ENCODE data around the gene LRCOL1. TPM values are rescaled to one million over a fixed set of nuclear protein-coding genes. Genes with fewer than 3 reads are reported as not detected.
A peak's percentile ranks its signal among the peaks of the same experiment; 100 is the strongest.
"Not testable (repeated sequence)": the region's sequence is repeated elsewhere in the genome, so short reads cannot be mapped to it uniquely, and the experiment has no call there.

LRCOL1 gene
- total RNA-seq, 2 experiments from 2014 or later: not detected

DNA sequence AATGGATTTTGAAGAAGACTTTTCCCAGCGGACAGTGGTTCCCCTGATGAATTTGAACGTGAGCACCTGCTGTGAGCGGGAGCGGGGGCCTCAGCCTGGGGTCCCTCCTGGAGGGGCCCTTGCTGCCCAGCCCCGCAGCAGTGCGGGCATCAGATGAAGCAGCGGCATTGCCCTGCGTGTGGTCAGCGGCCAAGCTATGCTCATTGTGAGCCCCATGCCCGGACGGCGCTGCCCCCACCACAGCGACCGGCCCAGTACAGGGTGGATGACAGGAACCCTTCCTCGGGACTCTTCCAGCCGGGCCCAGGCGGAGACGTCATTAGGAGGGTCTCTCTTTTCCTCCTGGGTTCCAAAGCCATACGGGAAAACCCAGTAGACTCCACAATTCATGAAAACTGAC lies 3.5 kb downstream of the LRCOL1 start:
- no peak overlapping the region for H3K27ac Mint-ChIP-seq
- peaks cover 72% of the 10 kb centered on the region for H3K27me3 Mint-ChIP-seq
- peaks cover 6% of the 10 kb centered on the region for H3K4me1 Mint-ChIP-seq
- CTCF ChIA-PET: no interaction called here
- no peaks in the 10 kb centered on the region for H3K9me3 Mint-ChIP-seq (ENCODE audit: low read depth)
- H3K36me3 Mint-ChIP-seq: peaks cover 2% of the 10 kb centered on the region
- no peak for DNase-seq
- ATAC-seq: no peak
- no peak overlapping the region for H3K4me3 Mint-ChIP-seq

DNA sequence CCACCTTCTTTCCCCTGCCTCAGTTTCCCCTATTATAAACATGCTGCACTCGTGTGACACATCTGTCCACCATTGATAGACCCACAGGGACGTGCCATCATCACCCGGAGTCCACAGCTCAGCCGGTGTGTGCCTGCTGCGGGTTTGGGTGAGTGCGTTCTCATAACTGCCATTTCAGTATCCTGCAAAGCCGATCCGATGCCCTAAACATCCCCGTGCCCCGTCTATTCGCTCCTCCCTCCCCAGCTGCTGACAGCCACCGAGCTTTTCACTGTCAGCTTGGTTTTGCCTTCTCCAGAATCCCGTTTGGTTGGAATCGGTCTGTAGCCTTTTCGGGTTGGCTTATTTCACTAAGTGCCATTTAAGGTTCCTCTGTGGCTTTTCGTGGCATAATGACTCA lies 3.9 kb downstream of the LRCOL1 start:
- Mint-ChIP-seq H3K4me3 (no peak overlapping the region), H3K36me3 (peaks cover 2% of the 10 kb centered on the region), H3K9me3 (ENCODE audit: low read depth) (no peaks in the 10 kb centered on the region), H3K27me3 (peaks cover 72% of the 10 kb centered on the region), H3K4me1 (peaks cover 6% of the 10 kb centered on the region), H3K27ac (no peak overlapping the region)
- CTCF ChIA-PET: no interaction called here
- no peak for DNase-seq
- no peak for ATAC-seq

DNA sequence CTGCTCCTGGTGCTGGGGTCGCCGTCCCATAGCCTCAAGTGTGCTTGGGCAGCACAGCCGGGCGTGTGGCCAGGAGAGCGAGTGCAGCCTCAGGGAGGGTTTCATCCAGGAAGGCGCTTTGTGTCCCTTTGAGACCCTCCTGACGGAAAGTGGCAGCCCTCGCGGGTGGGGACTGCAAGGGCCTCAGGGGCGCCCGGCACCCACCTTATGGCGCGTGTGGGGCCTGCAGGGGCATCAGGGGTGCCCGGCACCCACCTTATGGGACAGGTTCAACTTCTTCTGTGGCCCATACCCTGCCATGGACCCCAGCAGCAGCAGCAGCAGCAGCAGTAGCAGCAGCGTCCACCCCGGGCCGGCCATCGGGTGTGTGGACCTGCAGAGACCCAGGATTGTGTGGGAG lies 4.5 kb downstream of the LRCOL1 start:
- peaks cover 8% of the 10 kb centered on the region for H3K4me1 Mint-ChIP-seq
- no peaks in the 10 kb centered on the region for H3K36me3 Mint-ChIP-seq
- ATAC-seq (no peak), DNase-seq (no peak)
- H3K27ac Mint-ChIP-seq: no peak overlapping the region
- no peak overlapping the region for H3K4me3 Mint-ChIP-seq
- no peaks in the 10 kb centered on the region for H3K9me3 Mint-ChIP-seq (ENCODE audit: low read depth)
- peaks cover 72% of the 10 kb centered on the region for H3K27me3 Mint-ChIP-seq
- CTCF ChIA-PET: no interaction called here

DNA sequence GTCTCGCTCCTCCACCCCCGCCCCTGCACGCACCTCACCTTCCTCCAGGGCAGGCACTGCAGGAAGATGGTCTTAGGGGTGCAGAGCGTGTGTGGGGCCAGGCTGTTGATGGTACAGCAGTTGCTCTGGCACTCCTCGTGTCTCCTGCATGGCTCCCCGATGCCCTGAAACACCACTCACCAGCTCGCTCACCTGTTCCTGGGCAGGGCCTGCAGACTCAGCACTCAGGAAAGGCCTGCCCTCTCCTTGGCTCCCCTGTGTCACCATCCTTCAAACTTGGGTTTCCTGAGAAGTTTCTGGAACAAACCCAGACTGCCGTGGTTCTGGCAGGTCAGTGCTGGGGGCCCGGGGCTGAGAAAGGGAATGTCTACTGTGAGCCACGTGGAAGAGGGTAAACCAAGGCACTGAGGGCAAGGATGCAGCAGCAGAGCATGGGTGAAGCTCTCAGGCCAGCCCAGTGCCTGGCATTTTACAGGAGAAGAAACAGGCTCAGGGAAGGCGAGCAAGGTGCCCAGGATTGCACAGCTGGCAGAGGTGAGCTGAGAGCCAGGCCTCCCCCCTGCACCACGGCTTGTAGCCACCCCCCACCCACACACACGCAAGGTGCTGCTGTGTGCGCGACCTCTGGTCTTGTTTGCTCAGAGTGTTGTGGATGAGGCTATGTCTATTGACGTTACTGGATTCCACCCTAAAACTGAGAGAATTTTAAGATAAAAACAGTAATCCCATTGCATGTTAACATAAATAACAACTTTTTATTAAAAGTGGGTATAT lies 5.5 kb downstream of the LRCOL1 start:
- peaks cover 73% of the 10 kb centered on the region for H3K27me3 Mint-ChIP-seq

DNA sequence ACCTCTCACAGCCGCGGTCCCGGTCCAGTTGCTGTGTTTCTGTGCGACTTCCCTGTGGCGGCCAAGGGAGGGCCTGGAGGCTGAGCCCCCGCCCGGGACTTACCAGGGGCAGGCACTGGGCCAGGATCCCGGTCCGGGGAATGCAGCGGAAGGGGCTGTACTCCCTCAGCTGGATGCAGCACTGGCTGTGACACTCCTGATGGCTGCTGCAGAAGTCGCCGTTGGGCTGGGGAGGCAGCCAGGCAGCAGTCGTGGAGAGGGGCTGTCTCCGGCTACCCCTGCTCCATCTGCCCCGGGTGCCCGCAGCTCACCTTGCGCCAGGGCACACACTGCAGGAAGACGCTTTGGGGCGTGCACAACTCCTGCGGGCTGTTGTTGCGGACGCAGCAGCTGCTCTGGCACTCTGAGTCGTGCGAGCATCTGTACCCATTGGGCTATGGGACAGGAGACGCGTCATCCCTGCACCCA lies 6.2 kb downstream of the LRCOL1 start:
- no peak overlapping the region for H3K4me3 Mint-ChIP-seq
- no peaks in the 10 kb centered on the region for H3K9me3 Mint-ChIP-seq (ENCODE audit: low read depth)
- DNase-seq (no peak), ATAC-seq (no peak)
- H3K4me1 Mint-ChIP-seq: peaks cover 9% of the 10 kb centered on the region
- CTCF ChIA-PET: interaction anchor here (0.8 to 1.9 kb wide), 2 partner anchors 10 to 12 kb away, joined by 3 to 7 read pairs; no protein-coding TSS in a partner anchor
- H3K36me3 Mint-ChIP-seq: no peaks in the 10 kb centered on the region
- H3K27ac Mint-ChIP-seq: no peak overlapping the region
- peaks cover 75% of the 10 kb centered on the region for H3K27me3 Mint-ChIP-seq

More for the DNA sequence above, 5.5 kb downstream of the LRCOL1 start:
- no peaks in the 10 kb centered on the region for H3K36me3 Mint-ChIP-seq
- no peak overlapping the region for H3K27ac Mint-ChIP-seq
- ATAC-seq (no peak), DNase-seq (no peak)
- no peak overlapping the region for H3K4me3 Mint-ChIP-seq
- peaks cover 9% of the 10 kb centered on the region for H3K4me1 Mint-ChIP-seq
- no peaks in the 10 kb centered on the region for H3K9me3 Mint-ChIP-seq (ENCODE audit: low read depth)
- CTCF ChIA-PET: interaction anchor here (0.7 to 1.9 kb wide), 3 partner anchors 8 to 11 kb away, joined by 3 to 7 read pairs (median 3); no protein-coding TSS in a partner anchor

DNA sequence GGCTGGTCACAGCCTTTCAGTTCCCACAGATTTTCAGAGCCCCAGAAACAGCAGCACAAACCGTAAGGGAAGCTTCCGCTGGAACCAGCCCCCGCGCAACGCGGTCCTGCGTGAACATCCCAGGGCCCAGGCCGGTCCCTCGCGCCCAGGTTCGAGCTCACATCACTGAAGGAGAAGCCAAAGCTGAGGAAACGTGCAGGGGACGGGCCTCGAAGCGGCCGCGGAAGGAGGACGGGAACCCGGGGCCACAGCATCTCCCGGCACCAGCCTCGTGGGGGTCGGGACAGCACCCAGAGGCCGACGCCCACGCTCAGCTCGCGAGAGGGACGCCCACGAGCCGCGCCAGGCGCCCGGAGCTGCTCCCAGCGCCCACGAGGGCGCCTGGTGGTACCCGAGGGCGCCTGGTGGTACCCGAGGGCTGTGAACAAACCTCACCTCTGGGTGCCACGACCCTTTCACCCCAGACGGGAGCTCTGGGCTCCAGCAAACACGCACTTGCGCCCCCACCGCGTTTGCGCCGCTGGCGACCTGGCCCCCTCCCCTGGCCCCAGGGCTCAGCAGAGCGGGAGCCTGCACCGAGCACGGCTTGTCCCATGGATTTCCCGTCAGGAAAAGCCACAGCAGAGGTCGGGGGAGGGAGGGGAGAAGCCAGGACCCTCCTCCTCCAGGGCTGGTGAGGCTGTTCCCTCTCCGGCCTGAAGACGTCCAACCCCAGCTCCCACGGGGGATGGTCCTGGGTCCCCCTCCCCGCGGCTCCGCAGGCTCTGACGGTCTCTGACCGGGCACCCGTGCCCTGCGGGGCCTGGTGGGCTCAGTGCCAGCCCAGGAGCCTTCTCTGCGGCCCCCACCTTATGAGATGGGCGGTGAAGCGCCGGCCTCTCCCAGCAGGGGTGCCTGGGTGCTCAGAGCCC lies 6.9 kb downstream of the LRCOL1 start:
- H3K9me3 Mint-ChIP-seq (ENCODE audit: low read depth): no peaks in the 10 kb centered on the region
- CTCF ChIA-PET: interaction anchor here (0.8 to 1.9 kb wide), 2 partner anchors 11 to 13 kb away, joined by 3 to 7 read pairs; no protein-coding TSS in a partner anchor
- DNase-seq (no peak), ATAC-seq (no peak)
- no peaks in the 10 kb centered on the region for H3K36me3 Mint-ChIP-seq
- H3K27me3 Mint-ChIP-seq: peaks cover 74% of the 10 kb centered on the region
- H3K27ac Mint-ChIP-seq: no peak overlapping the region
- H3K4me3 Mint-ChIP-seq: no peak overlapping the region
- peaks cover 13% of the 10 kb centered on the region for H3K4me1 Mint-ChIP-seq

DNA sequence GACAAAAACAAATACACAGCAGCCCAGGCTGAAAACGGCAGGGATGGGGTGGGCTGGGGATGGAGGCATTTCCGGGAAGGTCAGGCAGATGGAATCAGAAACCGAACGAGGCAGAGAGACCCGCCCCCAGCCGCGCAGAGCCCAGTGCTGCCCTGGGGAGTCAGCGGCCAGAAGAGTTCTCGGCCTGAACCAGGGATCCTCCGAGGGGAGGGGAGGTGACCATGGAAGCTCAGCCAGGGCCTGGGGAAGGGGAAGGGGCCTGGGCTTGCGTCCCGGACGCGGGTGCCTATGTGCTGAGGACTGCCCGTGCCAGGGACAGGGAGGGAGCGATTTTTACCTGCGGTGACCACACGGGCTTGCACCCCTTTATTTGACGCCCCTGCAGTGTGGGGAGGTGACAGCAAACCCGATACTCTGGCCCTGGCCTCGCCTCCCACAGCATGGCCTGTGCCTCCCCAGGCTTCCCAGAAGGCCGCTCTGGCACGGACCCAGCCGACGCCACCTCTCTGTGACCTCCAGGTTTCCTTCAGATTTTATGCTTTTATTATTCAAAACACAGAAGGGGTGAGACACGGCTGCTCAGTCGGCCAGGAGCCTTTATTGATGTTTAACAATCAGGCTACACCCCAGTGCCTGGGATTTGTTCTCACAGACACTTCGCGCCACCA lies 7.7 kb downstream of the LRCOL1 start:
- CTCF ChIA-PET: interaction anchor here (1.9 kb wide), 1 partner anchor 12 kb away, joined by 7 read pairs; no protein-coding TSS in a partner anchor

DNA sequence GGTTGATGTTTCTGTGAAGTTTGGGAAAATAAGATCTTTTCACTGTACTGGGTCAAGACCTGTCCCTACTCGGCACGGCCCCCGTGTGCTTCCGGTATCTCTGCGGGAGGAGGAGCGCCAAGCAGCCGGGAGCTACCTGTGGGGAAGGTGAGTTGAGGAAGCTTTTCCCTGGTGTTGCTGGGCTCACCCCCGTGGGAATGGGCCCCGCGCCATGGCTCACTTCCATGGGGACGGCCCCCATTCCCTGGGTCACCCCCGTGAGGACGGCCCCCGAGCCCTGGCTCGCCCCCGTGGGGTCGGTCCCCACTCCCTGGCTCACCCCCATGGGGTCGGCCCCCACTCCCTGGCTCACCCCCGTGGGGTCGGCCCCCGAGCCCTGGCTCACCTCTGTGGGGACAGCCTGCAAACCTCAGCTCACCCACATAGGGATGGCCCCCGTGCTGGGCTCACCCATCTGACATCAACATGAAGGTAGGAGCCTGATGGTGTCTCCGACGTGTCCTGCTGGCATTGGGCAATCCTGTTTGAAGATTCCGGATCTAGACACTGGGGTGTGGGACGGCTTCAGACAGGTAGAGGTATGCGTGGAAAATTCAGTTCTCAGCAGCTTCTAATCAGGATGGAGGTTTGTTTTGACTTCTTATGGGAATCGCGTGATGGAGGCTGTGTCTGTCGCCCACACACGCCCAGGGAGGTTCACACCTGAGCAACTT lies 9.1 kb downstream of the LRCOL1 start:
- H3K36me3 Mint-ChIP-seq: no peaks in the 10 kb centered on the region
- DNase-seq (no peak), ATAC-seq (no peak)
- peaks cover 16% of the 10 kb centered on the region for H3K4me1 Mint-ChIP-seq
- H3K27me3 Mint-ChIP-seq: peaks cover 63% of the 10 kb centered on the region
- CTCF ChIA-PET: interaction anchor here (1.2 to 1.5 kb wide), 3 partner anchors 12 to 37 kb away, joined by 3 to 5 read pairs (median 4); no protein-coding TSS in a partner anchor
- no peak overlapping the region for H3K27ac Mint-ChIP-seq
- no peaks in the 10 kb centered on the region for H3K9me3 Mint-ChIP-seq (ENCODE audit: low read depth)
- H3K4me3 Mint-ChIP-seq: peak overlapping the region; percentile 64

More for the DNA sequence above, 7.7 kb downstream of the LRCOL1 start:
- Mint-ChIP-seq H3K4me3 (no peak overlapping the region), H3K4me1 (peaks cover 14% of the 10 kb centered on the region), H3K9me3 (ENCODE audit: low read depth) (no peaks in the 10 kb centered on the region), H3K27me3 (peaks cover 70% of the 10 kb centered on the region), H3K36me3 (no peaks in the 10 kb centered on the region), H3K27ac (no peak overlapping the region)
- no peak for DNase-seq
- ATAC-seq: no peak

DNA sequence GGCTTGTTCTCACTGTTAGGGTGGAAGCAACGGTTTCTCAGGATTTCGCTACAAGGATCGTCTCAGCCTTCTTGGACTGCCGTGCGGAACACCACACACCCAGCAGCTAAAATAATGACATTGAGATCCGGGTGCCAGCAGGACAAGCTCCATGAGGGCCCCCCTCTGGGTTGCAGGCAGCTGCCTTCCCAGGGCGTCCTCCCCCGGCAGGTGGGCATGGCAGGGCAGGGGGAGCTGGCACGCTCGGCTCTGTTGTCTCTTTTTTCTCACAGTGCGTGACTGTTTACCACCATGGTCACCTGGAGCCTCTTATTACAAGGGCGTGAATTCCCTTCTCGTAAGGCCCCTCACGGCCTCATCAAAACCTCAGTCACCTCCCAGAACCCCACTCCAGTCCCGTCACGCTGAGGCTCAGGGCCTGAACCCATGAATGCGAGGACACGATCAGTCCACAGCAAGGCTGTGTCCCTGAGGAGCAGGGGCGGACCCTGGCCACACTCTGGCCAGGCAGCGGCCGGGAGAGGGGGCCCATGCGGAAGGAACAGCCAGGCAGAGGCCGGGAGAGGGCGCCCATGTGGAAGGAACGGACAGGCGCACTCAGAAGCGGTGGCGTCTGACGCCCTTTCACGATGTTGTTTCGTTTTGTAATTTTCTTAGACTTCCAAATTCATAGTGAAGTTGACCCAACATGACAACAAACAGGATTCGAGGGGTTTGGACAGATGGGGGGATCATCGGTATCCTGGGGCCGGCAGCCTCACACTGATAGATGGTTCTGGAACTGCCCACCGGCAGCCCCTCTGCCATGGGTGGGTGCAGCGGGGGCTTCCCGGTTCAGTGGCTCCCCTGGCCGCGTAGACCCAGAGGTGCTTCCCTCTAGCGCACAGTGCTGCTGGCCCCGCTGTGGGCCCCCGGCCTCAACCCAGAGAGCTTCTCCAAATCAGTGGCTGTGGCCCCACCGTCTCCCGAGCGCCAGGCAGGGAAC lies 10.0 kb downstream of the LRCOL1 start:
- CTCF ChIA-PET: interaction anchor here (0.8 to 1.5 kb wide), 5 partner anchors 9 to 41 kb away, joined by 3 to 10 read pairs (median 4); partner anchors contain the start of gene LRCOL1
- ATAC-seq: peak; percentile 74
- H3K27me3 Mint-ChIP-seq: peaks cover 68% of the 10 kb centered on the region
- DNase-seq: peak; percentile 57
- peak overlapping the region; percentile 64 for H3K4me3 Mint-ChIP-seq
- peaks cover 16% of the 10 kb centered on the region for H3K4me1 Mint-ChIP-seq
- no peaks in the 10 kb centered on the region for H3K36me3 Mint-ChIP-seq
- H3K27ac Mint-ChIP-seq: no peak overlapping the region
- no peaks in the 10 kb centered on the region for H3K9me3 Mint-ChIP-seq (ENCODE audit: low read depth)

DNA sequence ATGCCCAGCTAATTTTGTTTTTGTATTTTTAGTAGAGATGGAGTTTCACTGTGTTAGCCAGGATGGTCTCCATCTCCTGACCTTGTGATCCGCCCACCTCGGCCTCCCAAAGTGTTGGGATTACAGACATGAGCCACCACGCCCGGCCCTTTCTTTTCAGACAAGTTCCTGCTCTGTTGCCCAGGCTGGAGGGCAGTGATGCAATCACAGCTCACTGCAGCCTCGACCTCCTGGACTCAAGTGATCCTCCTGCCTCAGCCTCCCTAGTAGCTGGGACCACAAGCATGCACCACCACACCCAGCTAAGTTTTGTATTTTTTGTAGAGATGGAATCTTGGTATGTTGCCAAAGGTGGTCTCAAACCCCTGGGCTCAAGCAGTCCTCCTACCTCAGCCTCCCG lies 10.9 kb downstream of the LRCOL1 start:
- H3K4me3 Mint-ChIP-seq; H3K36me3 Mint-ChIP-seq; ATAC-seq; DNase-seq; H3K27ac Mint-ChIP-seq; H3K9me3 Mint-ChIP-seq (ENCODE audit: low read depth): not testable (repeated sequence)
- CTCF ChIA-PET: interaction anchor here (0.8 to 1.2 kb wide), 4 partner anchors 10 to 40 kb away, joined by 3 to 10 read pairs (median 4); partner anchors contain the start of gene LRCOL1
- peaks cover 16% of the 10 kb centered on the region for H3K4me1 Mint-ChIP-seq
- peaks cover 60% of the 10 kb centered on the region for H3K27me3 Mint-ChIP-seq

Measured in activated CD8-positive, alpha-beta memory T cell treated with anti-CD3 and anti-CD28 coated beads, Interleukin-2, amount 10 ng/mL, durations not matched to agents 7 days and 5 days (primary cell).